Measurements from ENCODE around the gene TFPT.

TFPT gene

GRCh38 chr19:54069470-54069869, 46.0 kb downstream of the TFPT start:
- DNase-seq, result no peak

GRCh38 chr19:54063350-54064116, 51.9 kb downstream of the TFPT start, which contains the start of gene VSTM1:
VSTM1 (minus strand) TSS chr19:54063897; CDS start chr19:54063777, 120 bp downstream.
- DNase-seq, result no peak

GRCh38 chr19:54062643-54063042, 52.8 kb downstream of the TFPT start:
- DNase-seq, result no peak
